Measurements from ENCODE around the gene ZMYND11. TPM values are rescaled to one million over a fixed set of nuclear protein-coding genes. Genes with fewer than 3 reads are reported as not detected.

The ZMYND11 gene
- total RNA-seq, 1 donor from 2014 or later, result 82.5 TPM

- no peak for DNase-seq (ENCODE audit: low spot score)
Observed at GRCh38 chr10:191703-192518, 56.7 kb downstream of the ZMYND11 start.

DNA sequence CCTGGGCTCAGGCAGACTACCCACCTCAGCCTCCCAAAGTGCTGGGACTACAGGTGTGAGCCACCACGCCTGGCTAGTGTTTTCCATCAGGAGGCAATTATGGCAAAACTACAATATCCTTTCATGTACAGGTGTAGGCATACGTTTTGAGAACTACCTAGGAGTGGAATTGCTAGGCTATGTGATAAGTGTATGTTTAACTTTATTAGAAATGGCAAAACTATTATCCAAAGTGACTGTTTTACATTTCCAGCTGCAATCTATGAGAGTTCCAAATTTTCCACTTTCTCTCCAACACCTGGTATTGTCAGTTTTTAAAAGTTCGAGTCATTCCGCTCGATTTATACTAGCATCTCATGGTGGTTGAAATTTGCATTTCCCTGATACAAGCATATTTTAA lies 59.0 kb downstream of the ZMYND11 start:
- no peak for DNase-seq (ENCODE audit: low spot score)

GRCh38 chr10:200405-200804 lies 65.2 kb downstream of the ZMYND11 start:
- no peak for DNase-seq (ENCODE audit: low spot score)

GRCh38 chr10:201328-201771 lies 66.1 kb downstream of the ZMYND11 start:
- DNase-seq (ENCODE audit: low spot score), result no peak

GRCh38 chr10:208616-209015 lies 73.4 kb downstream of the ZMYND11 start:
- no peak for DNase-seq (ENCODE audit: low spot score)

DNA sequence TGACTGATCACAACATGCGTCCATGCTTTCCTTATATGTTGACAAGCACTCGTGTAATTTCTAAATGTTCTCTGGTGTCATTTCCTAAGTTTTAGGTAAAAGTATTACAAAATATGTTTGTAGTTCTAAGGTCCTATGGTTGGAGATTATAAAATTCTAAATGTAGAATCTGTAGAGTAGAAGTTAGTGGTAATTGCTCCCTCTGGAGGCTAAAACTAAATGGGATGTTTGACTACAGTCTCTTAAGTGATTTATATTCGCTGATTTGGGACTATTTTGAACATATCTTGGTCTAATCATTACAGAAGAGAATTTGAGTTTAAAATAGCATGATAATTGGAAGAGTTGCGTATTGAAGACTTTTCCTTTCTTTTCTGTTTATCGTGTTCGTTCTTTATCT lies 74.1 kb downstream of the ZMYND11 start:
- DNase-seq (ENCODE audit: low spot score), result no peak

DNA sequence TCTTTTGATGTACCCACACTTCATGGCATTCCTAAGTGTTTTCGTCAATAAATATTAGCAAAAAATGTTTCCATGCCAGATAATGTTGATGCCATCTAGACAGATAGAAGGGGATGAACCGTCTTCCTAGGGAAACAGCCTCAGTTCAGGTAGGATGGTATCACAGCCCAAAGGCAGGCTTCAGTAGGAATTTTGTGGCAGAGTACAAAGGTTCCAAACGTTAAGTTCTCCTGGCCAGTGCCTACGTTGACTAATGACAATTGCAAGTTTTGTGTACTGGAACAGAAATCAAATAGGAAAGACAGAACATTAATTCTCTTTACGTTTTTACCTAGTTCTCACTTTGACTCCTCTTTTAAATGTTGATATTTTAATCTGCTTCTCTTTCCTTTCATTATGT lies 75.0 kb downstream of the ZMYND11 start:
- DNase-seq (ENCODE audit: low spot score), result no peak

DNA sequence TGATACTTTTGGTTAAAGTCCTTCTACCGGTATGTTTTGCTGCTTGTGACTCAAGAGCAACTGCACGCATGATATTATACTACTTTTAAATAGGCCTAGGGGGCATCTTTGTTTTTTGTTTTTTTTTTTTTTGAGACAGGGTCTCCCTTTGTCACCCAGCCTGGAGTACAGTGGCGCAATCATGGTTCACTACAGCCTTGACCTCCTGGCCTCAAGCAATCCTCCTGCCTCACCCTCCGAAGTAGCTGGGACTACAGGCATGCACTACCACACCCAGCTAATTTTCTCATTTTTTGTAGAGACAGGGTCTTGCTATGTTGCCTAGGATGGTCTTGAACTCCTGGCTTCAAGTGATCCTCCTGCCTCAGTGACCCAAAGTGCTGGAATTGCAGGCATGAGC lies 80.2 kb downstream of the ZMYND11 start:
- no peak for DNase-seq (ENCODE audit: low spot score)

DNA sequence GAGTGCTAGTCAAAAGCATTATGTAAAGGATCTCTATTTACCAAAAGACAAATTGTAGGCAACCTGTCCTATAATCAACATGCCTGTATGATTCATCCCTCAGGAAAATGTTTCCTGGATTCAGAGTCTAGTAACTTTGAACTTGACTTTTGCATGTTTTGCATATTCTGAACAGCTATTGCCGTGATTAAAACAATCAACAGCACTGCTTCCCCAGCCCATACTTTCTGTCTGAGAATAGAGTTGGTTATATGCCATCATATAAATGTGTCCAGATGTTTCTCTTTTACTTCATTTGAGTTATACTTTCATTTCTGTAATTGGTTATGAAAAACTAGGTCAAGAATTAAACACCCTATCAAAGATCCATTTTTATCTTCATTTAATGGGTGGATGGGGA lies 83.5 kb downstream of the ZMYND11 start:
- no peak for DNase-seq (ENCODE audit: low spot score)

GRCh38 chr10:219731-220472 lies 84.6 kb downstream of the ZMYND11 start:
- no peak for DNase-seq (ENCODE audit: low spot score)

GRCh38 chr10:224571-224970 lies 89.3 kb downstream of the ZMYND11 start:
- DNase-seq (ENCODE audit: low spot score), result no peak

- DNase-seq (ENCODE audit: low spot score), result no peak
Observed at GRCh38 chr10:226018-226417, 90.8 kb downstream of the ZMYND11 start.

DNA sequence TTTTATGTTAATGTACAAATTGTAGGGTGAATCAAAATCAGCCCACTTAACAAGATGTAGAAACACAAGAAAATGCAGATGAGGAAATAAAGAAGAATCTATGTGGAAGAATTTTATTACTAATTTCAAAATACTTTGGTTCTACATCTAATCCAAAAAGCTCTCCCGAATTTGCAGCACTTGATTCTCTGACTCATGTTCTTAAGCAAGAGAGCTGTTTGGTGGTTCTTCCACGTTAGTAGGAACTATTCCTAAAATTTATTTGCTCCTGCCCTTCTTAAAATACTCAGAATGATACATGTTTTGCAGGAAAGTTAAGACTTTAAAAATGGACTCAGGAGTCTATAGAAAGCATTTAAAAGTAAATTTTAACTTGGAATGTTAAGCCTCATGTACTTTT lies 91.8 kb downstream of the ZMYND11 start:
- no peak for DNase-seq (ENCODE audit: low spot score)

DNA sequence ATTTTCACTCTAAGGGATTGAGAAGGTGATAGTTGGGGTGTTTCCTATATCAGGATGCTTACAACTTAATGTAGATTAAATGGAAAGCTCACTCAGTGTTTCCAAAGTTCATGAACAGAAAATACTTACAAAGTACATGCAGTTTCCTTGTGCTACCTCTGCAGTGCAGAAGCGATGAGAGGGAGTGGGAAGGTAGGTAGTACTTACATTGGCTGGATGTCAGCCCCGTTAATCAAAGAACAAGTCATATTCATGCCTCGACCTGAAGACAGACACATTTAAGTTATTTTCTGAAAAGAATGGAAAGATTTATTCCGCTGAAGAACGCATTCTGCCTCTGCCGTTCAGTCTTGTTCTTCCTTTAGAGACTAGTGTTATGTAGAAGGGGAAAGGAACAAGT lies 93.1 kb downstream of the ZMYND11 start:
- DNase-seq (ENCODE audit: low spot score), result no peak

DNA sequence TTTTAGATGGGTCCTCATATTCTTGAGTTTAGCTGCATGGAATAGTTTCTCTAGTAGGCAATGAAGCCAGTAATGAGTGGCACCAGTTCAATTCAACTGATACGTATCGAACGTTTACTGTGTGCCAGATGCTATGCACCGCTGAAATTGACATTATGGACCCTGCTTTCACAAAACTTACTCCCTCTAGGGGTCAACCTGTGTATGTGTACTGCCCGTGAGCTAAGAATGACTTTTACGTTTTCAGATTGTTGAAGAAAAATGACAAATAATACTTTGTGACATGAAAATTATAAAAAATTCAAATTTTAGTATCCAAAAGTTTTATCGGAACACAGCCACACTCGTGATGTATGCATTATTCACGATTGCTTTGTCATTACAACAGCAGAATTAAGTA lies 95.5 kb downstream of the ZMYND11 start:
- DNase-seq (ENCODE audit: low spot score), result no peak

DNA sequence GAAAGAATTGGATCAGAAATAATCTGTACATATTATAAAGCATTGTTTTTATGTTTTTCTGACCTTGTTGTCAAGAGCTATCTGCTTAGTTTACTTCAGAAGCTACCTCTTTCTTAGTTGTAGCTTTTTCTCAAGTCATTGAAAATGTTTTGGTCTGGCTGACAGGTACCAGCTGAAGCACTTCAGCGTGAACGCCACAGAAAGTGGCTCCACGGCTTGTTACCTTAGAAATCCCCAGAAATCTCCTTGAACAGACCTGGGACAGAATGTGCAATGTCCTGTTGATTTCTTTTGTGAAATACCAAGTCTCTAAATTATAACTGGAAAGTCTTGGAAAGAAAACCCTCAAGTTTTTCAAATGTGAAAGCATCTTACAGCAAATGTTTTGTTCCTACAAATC lies 96.8 kb downstream of the ZMYND11 start:
- DNase-seq (ENCODE audit: low spot score), result no peak

GRCh38 chr10:232878-233277 lies 97.6 kb downstream of the ZMYND11 start:
- no peak for DNase-seq (ENCODE audit: low spot score)

- no peak for DNase-seq (ENCODE audit: low spot score)
Observed at GRCh38 chr10:234708-235406, 99.6 kb downstream of the ZMYND11 start.

DNA sequence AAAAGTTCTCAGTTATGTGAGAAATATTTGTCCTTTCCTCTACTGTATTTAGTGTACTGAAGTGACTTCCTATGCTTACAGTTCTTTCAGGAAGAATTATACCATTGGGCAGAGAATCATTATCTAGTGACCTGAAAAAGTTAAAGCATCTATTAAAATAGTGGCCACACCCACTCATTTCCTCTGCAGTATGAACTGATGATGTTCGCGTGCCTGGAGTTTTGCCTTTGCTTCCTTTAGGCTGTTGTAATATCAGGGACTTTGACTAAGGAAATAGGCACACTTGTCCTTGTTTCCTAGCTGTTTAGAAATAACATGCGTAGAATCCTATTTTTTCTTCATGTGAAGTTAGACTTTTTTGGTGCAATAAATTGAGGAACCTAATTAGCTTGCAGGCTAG lies 100.7 kb downstream of the ZMYND11 start:
- DNase-seq (ENCODE audit: low spot score), result no peak

- no peak for DNase-seq (ENCODE audit: low spot score)
Observed at GRCh38 chr10:239109-239508, 103.9 kb downstream of the ZMYND11 start.

- DNase-seq (ENCODE audit: low spot score), result peak; percentile 32
Observed at GRCh38 chr10:241451-241850, 106.2 kb downstream of the ZMYND11 start.

GRCh38 chr10:241966-242643 lies 106.8 kb downstream of the ZMYND11 start:
- DNase-seq (ENCODE audit: low spot score), result no peak
